CD1c-positive myeloid dendritic cell (primary cell): ENCODE data around the gene ZDHHC13.

Source experiments
- DNase-seq: peaks from one replicate; pipeline ENCODE4 v3.0.0-alpha.2; 2016; ENCODE audit errors: extremely low spot score

ZDHHC13 gene

DNA sequence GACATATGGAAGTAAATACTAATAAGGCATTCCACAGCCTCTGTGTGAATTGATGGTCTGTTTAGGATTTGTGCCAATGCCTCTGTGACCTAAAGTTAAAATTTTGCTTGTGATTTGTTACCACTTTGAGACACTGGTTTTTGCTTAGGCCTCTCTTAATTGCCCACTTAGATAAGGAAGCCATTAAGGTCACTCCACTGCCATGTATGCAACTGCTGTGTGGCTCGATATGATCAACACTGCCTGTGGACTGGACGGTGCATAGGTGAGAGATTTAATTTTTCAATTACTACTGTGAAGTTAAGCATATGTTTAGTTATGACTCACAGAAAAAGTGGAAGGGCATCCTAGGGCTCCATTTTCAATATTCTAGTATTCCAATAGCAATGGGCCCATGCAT is 47.9 kb downstream of the ZDHHC13 start:
- DNase-seq, result no peak

DNA sequence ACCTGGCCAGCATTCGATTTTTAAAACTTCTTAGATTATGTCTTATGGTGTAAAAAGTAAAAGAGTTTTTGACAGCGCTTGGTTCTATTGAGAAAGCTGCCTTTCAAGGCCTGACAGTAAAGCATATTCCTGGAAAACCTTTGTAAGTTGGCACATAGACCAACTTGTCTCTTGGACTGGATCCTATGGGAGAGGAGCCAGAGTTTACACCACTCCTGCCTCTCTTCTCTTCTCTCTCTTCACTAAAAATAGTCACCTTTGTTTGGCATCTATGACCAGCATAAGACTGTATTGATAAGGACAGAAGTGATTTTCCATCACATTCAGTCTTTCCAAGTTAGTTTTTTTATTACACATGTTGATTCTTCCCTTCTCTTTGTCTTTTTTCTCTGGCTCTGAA is 51.1 kb downstream of the ZDHHC13 start:
- no peak for DNase-seq

DNA sequence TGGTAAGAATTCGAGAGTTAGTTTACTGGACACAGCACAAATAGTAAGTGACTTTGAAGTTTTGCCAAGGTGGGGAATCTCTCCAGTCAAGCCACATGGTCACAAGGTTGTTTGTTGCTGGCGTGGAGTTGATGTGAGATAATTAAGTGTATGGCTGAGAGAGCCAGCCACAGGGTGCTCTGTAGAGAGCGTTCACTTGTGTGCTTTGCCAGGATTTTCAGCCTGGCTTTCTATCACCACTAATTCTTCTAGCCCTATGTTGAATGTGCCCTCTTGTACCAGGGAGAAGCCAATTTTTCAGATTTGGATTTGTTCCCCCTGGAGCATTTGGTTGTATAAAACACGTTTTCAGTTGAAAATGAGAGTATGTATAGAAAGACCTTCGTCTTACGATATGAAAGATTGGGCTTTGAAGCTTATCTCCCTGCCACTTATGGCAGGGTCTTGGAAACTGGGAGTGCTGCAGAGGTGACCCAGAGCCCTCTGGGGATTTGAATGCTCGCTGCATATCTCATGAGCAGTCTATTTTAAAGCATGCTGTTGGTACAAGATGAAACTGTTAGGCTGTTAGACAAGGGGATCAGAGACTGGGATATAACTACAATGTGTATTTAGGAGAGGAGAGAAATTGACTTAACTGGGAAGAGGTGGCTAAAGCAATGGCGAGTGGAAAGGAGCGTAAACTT is 56.2 kb downstream of the ZDHHC13 start:
- DNase-seq, result no peak

DNA sequence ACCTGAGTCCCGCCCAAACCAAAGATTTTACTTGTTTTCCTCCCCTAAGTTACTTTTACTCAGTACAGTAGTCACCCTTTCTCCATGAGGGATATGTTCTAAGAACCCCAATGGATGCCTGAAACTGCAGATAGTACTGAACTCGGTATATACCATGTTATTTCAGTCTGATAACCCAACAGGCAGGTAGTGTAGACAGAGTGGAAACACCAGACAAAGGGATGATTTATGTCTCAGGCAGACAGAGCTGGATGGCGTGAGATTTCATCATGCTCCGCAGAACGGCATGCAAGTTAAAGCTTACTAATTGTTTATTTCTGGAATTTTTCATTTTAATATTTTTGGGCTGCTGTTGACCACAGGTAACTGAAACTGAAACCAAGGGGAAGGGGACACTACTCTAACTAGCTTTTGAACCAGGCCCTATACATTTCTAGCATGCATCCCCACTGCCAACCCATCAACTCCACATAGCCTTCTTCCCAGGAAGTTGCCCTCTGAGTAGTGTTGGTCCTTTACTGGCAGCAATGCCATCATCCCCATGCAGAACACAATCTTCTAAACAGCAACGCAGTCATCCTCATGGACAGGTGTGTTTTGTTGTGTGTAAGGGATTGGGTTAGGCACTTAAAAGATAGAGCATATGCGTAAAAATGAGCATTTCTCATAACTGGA is 57.1 kb downstream of the ZDHHC13 start:
- no peak for DNase-seq

DNA sequence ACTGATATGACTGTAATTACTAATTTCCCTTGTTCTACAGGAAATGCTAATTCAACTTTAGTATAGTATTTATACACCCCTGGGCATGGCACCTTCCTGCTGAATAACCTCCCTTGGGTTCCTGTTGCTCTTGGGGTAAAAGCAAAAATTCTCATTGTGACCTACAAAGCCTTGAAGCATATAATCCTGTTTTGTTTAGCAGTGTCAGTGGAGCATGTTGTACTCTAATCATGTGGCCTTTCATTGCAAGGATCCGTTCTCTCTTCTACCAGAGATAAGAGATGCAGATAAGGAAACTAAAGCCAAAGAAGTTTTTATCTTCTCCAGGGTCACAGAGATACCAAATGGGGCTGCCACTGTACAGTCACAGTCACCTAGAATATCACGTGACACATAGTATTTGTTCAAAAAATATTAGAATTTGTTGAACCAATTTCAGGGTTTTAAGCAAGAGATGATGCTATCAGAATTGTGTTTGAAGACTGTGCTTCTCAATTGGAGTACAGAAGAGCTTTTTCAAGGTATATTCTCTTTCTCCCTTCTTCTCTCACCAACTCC is 59.7 kb downstream of the ZDHHC13 start:
- DNase-seq, result no peak

DNA sequence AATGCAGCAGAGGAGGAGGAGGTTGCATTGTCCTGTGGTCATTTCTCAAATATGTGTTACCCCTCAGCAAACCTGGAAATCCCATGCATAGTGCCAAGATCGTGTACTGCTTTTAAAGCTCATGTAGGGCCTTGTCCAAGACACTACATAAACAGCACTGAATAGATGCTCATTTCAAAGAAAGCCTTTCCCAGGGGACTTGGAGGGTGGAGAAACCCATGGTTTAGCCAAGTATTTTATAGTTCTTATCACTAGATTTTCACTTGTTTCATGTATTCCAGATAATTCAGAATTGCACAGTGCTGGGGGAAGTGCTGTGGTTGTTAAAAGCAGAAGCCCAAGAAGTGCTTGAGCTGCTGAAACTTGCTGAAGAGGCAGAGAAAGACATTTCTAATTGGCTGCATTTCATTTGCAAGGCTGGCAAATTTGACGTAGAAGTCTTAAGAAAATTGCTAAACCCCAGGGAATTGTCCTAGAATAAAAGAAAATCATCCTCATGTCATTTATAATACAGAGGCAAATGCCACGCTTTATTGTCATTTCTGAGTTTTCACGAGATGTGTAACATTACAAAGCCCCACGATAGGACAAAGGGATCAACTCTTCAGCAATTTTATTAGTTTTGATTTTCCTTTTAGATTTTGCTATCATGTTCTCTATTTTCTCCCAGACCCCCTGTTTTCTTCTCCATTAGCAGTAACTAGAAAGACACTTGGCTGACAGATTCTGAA is 64.7 kb downstream of the ZDHHC13 start:
- DNase-seq, result no peak

DNA sequence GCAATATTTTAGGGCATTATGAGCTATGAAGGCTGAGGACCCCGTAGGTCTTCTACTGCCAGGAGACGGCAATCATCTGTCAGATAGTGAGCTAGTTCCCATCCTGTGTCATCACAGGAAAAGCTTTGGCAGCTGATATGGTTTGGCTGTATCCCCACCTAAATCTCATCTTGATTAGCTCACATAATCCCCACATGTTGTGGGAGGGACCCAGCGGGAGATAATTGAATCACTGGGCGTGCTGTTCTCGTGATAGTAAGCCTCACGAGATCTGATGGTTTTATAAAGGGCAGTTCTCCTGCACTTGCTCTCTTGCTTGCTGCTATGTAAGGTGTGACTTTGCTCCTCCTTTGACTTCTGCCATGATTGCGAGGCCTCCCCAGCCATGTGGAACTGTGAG is 66.7 kb downstream of the ZDHHC13 start:
- no peak for DNase-seq

DNA sequence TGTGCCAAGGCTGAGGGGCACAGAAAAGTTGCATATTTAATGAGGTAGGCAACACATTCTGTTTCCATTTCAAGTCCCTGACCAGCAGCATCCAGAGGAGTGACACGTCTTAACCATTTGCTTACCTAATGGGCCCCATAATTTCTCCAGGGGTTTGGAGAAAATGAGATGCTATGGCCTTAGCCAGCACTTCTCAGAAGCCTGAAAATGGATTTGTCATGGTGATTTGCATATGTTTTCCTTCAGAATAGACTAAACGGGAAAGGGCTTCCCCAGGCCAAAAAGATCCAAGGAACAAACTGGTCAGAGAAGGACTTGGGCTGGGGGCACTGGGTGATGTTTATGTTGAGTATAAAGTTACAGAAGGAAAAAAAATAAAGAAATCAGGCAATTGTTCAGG is 68.1 kb downstream of the ZDHHC13 start:
- no peak for DNase-seq

DNA sequence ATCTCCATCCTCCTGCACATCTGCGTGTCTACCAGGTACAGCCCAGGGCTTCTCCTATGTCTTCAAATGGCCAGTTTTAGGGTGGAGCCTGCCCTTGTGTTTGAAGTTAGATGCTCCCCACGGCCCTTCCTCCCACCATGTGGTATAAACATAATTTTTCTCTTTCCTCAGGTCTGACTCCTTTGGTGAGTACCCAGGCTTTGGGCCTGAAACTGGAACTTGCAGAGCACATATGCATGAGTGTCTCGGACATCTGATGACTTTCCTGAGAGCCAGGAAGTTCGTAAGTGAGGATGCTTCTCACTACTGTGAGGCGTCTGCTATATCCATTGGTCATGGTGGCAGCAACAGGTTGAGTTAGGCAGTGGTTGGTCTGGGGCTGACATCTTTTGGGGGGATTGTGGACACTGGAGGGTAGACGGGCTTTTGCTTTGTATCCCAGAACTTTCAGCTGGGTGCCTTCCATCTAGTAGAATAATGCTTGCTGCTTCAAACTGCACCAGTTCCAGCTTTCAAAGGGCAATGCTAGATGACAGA is 68.6 kb downstream of the ZDHHC13 start:
- no peak for DNase-seq

DNA sequence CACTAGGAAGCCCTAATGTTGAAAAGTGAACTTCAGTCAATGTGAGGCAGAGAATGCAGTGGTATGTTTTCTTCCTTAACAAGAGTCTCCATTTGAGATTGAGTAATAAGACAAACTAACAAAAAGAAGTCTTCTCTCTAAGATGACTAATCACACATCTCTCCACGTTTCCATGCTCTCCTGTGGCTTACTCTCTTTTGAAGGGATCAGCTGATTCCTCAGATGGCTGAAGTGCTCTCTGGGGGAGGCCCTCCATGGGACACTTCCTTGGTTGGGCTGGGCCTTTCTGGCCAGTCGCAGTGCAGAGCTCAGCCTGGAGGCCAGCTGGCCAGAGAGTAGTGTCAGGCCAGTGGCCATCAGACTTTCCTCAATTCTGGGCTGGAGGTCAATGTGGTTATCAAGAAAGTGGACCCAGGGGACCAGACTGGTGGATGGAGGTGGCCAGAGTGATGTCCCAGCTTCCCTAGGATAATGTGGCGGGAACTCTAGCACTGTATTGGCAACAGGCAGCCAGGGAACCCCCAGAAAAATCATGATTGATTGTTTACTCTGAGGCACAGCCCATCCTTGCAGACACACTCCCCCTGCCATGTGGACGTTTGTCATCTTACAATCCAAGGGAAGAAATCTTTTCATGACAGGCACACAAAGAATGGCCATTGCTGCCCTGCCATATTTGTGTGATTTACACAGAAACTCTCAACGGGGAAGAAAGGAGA is 70.3 kb downstream of the ZDHHC13 start:
- DNase-seq, result no peak

DNA sequence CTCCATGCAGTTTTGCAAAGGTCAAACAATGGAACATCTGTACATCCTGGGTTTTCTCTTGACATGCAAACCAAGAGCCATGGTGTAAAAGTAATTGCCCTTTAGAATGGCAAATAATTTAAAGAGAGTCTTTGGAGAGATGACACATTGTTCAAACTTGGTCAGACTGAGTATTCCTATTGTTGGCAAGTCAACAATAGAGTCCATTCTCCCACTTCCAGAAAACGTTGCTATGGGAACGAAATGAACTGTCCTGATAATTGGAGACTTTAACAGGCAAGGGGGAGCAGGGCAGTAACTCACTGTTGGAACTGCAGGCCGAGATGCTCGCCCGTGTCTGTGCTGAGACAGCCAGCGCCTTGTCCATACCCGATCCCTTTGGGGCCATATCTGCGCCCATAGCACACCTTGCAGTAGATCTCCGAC is 70.9 kb downstream of the ZDHHC13 start:
- no peak for DNase-seq

DNA sequence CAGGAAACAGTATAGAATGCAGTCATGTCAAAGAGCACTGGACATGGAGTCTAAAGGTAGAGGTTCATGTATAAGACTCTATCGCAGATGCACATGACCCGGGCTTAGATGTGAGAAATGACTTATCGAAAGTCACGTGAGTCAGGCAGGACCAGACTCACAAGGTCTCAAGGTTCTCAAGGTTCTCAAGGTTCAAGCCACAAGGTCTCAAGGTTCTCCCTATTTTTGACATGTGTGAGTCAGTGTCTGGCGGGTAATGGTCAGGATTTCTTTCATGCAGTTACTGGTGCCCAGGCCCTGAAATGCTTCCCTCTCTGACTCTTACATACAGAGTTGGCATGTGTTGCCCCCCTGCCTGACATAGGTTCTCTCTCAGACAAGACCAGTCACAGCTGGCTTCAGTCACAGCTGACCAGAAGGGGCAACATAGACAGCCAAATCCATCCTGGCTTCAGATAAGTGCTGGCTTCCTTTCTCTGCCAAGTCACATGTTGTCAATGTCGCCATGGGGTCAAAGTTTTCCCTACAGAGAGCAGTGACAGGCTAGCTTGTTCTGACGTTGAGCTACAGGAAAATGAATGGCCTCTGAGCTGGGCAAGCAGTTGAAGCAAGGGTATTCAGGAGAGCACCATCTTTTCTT is 74.7 kb downstream of the ZDHHC13 start:
- DNase-seq, result no peak

DNA sequence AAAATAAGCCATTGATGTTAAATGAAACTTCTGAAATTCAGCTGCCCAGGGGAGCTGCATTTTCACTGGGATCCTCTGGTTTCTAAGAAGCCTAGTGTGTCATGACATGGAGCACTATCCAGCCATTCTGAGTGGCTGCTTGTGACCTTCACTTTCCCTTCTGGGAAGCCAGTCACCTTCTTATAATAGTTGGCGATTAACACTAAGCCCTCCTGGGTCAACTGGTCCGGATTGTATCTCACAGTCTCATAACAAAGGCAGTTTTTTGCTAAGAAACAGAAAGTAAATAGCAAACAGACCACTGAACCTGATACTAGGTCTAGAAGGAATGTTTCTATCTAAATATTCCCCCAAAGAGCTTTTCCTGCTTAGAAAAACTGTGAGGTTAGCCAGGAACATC is 76.9 kb downstream of the ZDHHC13 start:
- DNase-seq, result no peak

DNA sequence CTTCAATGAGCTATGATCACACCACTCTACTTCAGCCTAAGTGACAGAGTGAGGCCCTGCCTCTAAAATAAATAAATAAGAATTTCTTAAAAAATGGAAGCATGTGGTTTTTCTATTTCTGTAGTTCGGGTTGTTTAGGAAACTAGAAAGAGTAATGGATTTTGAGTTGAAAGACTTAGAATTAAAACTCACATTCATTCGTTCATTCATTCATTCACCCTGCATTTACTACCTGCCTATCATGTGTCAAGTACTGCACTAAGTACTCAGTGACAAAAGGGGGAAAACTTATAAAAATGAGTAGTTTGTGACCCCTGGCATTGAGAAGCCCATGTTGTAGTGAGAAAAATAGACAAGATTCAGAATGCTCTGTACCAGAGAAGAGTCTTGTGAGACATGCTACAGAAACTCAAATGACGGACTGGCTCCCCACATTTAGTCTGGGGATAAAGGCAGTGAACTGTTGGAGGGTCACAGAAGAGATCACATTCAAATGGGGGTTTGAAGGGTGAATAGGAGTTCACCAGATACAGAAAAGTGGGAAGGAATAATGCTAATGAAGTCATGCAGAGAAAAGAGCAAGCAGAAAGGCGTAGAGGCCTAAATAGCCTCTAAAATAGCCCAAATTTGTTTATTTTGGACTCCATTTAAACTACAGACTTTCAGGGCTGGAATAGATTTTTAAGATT is 77.8 kb downstream of the ZDHHC13 start:
- no peak for DNase-seq

DNA sequence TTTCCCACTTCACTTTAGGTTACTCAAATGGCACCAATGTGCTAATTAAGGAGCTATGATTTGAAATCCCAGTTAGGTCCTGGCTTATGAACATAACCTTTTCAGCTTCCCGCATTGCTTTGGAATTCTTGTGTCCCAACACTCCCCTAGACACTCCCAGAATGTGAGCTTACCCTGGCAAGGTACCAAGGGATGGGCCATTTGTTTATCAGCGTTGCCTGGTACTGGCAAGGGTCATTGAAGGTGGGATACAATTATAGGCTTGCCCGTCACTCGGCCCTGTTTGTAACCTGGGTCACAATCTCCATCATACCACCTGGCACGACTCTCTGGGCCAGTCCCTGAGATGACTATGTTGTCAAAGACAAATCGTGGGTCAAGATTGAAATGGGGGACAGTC is 79.5 kb downstream of the ZDHHC13 start:
- no peak for DNase-seq

DNA sequence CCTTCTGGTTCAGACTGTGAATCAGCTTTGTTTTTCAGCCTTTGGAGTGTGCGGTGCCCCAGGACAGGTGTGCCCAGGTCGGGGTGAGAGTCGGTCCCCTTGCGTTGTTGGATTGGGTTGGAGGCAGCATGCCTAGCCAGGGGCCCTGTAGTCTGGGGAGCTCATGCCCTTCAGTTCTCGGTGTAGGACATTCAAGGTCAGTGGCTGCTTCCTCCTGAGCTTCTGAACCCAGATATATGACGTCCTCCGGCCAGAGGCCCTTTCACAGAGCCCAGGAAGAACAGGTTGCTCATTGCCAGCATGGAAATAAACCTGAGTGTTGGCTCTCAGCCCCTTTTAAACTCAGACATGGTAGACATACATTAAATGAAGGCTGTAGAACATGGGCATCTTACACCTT is 82.1 kb downstream of the ZDHHC13 start:
- DNase-seq, result no peak

DNA sequence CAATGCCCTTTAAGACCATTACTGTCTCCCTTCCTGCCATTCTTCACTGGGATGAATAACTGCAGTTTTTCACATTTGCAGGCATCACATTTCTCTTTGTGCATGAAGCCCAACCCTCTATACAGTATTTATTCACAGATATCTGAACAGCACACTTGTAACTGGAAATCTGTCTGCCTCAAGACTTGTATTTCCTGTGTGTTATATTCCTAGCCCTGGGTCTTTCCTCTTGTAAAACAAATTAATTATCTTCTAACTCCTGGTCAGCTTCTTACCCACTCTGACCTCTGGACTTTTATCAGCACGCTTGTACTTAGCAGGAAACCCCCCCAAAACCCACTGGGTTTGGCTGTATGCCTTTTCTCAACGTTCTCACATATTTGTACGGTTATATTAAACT is 82.8 kb downstream of the ZDHHC13 start:
- no peak for DNase-seq

DNA sequence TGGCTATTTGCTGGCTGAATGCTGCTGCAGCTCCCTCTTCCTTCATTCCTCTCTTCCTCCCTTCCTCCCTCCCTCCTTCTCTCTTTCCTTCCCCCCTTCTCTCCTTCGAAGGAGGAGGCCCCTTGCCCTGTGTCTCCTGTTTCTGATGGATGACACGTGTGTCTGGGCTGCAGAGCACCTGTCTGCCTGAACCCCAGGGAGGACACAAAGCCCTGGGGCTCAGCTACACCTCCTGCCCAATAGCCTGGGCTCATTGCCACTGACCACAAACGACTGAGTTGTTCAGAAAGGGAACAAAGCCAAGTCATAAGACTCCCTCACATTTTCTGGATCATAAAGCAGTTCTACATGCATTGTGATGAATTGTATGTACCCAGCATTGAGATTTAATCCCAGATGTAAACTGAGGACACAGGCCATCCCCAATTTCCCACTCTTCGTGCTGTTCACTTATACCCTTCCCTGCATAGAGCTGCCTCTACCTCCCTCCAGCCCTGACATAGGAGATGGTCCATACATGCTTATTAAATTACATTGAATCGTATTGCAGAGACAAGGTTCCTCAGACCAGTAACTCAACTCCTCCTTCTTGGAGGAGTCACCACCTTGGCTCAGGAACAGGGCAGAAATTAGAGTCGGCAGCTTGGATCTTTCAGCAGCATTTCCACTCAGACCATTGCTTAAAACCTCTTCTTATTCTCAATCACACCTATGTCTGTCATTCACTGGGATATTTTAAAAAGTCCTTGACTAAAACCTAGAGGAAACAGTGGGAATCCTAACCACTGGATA is 83.6 kb downstream of the ZDHHC13 start:
- DNase-seq, result no peak

DNA sequence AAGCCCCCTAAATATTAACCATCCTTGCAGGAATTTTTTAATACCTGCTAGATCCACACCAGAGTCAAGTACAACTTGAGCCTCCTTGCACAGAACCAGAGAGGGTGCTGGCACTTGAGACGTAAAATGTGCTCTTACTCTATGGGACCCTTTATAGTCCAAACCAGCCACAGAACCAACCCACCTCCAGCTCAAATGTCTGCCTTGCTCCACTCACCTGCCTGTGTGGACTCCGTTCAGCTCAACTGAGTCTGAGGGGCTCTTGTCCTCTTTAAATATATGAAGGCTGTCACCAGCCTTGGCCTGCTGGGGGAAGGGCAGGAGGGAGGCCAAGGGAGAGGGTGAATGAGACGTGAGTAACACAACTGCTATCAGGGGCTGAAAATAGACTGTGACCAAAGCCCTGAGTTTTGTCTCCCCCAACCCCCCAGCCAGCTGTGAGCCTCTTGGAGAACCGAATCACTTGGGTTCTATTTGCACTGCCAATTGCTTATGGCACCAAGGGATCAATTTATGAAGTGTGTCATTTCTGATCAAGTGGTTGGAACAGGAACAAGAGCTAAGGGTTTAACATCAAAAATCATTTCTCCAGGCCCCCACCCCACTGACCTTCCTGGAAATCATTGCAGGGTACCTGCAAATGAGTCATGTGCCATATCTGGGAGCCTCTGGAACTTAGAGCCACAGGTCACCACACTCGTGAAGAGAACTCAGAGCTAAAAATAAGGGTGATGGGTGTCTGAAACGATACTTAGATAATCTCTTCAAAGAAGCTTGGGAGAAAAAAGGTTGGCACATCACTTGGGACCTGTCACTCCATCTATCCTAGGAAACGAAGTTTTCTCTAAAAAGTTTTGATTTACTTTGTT is 85.0 kb downstream of the ZDHHC13 start, which contains the start of gene CSRP3:
Gene CSRP3, minus strand, starts transcription at position 247 of the 869 bp plus-strand sequence. CDS start 9,535 bp downstream, outside the sequence.
- DNase-seq, result no peak
